Stimulated activated CD4-positive, alpha-beta T cell treated with anti-CD3 and anti-CD28 coated beads, Interleukin-2, amount 100 ng/mL, for 48 hours (primary cell): ENCODE measurements around the gene BCL2L11.

Experiments
- DNase-seq, 2 donors: peaks; one replicate each; pipeline ENCODE4 v3.0.0-alpha.2; 2020

Gene BCL2L11

GRCh38 chr2:111198701-111199100 is 78.0 kb downstream of the BCL2L11 start:
- DNase-seq = no peak

GRCh38 chr2:111199840-111200239 is 79.1 kb downstream of the BCL2L11 start:
- DNase-seq = no peak

GRCh38 chr2:111200333-111200881 is 79.7 kb downstream of the BCL2L11 start:
- DNase-seq = no peak

- DNase-seq = no peak
Measured at GRCh38 chr2:111201214-111201613, 80.5 kb downstream of the BCL2L11 start.

GRCh38 chr2:111202266-111203040 is 81.7 kb downstream of the BCL2L11 start:
- no peak for DNase-seq

GRCh38 chr2:111204706-111205105 is 84.0 kb downstream of the BCL2L11 start:
- DNase-seq = no peak

- DNase-seq = no peak
Measured at GRCh38 chr2:111205774-111206173, 85.1 kb downstream of the BCL2L11 start.

- DNase-seq = no peak
Measured at GRCh38 chr2:111207851-111208250, 87.1 kb downstream of the BCL2L11 start.

- DNase-seq = no peak
Measured at GRCh38 chr2:111208639-111209038, 87.9 kb downstream of the BCL2L11 start.

- DNase-seq = peak in 1 of 2 donors; percentile 12
Measured at GRCh38 chr2:111209045-111209514, 88.4 kb downstream of the BCL2L11 start.

- no peak for DNase-seq
Measured at GRCh38 chr2:111210036-111210435, 89.3 kb downstream of the BCL2L11 start.

GRCh38 chr2:111213877-111214276 is 93.2 kb downstream of the BCL2L11 start:
- DNase-seq = no peak

GRCh38 chr2:111216811-111217652 is 96.3 kb downstream of the BCL2L11 start:
- no peak for DNase-seq
